Measurements from ENCODE around the gene FILIP1L.

FILIP1L gene

DNA sequence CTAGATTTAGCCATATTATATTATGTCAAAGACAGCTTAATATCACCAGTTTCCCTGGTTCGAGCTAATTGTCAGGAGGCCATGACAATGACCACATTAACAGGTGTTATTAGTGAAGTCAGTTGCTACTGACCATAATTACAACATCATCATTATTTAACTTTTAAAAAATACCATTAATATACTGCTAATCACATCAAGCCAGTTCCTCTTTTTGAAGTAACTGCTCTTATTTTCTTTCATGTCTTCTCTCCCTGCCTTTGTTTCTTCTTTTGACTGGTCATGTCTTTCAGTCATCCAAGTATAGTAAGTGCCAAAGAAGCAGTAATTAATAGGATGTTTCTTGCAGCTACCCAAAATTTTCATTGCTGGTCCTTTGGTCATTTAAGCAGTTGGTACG is 235.0 kb downstream of the FILIP1L start:
- no peak for DNase-seq

DNA sequence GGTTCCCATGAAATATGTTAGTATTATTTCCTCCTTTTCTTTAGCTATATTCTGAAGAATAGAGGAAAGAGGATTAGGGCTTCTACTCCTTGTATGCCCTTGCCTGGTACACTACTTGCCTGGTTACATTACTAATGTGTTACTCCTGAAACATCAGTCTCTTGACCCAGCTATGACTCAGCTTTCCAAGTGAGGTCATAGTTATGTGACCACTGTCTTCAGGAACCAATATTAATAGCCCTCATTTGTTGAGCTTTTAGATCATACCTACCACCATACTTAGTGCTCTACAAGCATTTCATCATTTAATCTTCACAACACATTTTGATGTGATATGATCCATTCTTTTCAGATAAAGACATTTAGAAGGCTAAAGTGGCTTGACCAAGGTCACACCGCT is 236.3 kb downstream of the FILIP1L start:
- no peak for DNase-seq

DNA sequence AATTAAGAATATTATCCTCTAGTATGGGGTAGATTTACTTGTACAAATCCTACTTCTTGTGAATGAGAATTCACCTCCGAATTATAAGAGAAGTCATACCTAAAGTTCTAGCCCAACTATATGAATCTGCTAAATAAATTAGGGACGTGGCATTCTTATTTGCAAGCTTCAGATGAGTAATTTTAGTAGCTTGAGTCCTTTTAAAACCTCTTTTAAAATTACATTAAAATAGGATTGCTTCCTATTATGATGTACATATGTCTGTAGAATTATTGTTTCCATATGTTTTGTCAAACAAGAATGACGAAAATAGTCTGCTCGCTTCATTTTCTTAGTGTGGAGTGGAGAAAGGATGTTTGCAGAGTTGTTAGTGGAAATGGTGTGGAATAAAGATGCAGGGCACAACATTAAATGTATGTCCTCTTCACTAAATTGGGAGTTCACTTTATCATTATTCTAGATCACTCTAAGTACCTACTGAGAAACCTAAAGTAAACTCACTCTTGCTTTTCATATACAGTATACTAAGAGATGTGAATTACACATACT is 237.2 kb downstream of the FILIP1L start:
- no peak for DNase-seq

DNA sequence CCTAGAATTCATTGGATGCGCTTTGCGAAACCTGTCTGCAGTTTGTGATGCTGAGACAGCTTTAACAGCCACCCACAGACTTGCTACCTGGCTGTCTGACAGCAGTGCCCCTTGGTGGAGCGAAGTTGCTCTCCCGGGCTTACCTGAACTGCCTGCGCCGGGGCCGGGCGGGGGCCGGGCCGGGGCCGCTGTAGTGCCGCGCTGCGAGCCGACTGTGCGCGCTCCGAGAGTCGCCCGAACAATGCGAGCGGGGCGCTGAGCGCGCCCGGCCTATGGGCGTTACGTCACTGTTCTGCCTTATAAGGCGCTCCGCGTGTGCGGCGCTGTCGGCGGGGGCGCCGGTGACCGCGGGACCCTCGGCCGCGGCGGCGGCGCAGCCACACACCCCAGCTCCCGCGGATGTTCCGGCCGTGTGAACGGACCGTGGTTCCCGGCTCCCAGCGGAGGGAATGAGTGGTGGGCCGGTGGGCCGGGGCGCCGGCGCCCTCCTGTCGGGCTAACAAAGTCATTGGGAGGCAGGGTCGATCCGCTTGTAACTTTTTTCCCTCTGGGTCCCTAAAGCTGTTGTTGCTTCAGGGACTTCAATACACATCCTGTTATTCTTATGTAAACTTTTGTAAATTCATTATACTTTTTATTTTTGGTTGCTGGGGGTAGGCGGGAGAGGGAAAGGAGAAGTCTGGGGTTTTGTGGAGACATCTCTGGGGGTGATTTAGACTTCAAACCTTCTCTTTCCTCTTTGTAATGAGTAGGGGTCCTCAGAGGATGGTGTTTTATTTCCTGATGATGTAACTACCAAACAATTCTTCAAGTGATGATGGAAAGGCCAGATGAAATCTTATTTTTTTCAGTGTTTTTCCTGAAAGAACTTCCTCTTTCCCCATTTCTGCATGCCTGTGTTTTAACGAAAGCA is 238.1 kb downstream of the FILIP1L start:
- peak; percentile 75 for DNase-seq

DNA sequence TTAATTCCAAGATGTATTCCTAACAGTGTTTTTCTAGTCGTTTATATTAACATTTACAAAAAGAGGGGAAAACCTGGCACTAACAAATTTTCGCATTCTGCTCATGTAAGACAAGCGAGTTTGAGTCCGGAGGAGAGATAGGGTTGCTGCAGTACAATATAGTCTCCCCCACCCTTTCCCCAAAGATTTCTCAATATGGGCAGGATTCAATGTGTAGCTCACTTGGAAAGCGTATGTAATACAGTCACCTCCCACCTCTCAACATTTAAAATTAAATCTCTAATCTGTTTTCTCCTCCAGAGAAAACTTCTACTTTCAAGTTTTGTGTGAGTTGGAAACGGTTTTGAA is 238.7 kb downstream of the FILIP1L start:
- DNase-seq = no peak

DNA sequence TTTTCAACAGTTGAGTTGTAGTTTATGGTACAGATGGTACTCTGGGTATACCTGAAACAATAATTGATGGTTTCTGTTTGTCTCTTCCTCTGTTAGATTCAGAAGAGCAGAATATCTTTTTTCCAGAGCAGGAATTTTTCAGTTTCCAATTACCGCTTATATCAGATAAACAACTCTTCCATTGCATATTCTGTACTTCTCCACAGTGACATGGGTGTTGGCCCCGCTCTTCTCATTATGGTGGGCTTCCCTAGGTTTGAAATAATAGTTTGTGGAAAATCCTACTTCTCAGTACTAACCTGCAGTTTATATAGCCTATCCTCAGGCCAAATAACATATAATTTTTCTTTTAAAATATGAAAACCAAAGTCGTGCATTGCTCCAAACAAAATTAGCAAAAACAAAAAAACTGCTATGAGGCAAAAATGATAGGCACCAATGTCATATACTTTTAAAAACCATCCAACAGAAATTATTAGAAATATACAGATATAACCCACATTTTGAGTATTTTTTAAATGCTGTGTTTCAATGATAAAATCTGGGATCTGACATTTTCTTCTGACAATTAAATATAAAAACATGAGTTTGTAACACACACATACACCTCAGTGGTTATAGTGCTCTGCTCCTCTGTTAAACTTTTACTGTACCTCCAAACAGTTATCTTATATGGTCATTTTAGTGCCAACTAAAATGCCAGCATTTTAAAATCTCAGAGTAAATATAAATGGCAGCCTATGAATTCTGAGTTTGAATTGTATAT is 239.9 kb downstream of the FILIP1L start:
- no peak for DNase-seq

DNA sequence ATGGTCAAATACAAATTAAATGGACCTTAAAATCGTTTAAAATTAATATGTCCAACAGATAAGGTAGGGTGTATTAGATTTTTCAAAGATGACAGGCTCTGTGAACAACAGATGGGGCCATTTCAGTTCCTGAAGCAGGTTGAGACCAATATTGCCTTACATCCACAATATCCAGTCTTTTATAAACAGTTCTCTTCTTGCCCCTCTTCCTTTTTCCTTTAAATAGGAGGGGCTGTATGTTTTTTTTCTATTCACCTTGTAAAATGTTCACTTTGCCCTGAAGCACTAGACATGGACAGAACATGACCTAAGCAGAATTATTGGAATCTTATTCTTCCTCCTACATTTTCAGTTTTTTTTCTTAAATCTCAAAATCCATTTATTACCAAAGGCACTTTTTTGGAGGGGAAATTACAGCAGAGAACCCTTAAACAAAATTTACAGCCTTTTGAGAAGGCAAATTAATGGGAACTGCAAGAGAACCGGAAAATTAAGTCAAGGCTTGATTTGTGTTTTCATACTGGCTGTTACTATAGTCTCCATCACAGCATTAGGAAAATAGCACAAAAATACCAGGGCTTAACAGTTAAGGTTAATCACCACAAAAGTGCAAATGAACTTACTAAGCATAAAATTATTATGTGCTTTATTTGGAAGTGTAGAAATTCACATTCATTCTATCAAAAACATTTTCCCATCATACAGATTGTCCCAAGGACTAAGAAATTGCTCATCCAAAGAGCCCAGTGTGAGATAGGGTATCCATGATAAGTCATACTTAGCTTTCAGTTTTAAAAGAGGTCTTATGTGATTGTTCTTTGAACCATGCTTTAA is 240.8 kb downstream of the FILIP1L start:
- no peak for DNase-seq

DNA sequence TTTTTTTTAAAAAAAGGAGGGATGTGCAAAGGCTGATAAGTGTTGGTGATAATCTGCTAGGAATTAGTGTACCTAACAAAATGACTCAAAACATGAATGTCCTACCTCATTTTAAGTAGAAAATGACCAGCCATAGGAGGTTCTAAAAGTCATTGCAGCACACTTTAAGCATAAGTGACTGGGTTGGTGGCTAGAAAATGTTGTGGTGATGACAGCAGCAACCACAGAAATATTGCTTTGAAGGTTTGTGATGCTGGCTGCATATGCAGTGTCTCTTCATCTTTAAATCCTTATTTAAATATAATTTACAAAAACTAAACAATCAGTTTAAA is 241.4 kb downstream of the FILIP1L start:
- DNase-seq = no peak

DNA sequence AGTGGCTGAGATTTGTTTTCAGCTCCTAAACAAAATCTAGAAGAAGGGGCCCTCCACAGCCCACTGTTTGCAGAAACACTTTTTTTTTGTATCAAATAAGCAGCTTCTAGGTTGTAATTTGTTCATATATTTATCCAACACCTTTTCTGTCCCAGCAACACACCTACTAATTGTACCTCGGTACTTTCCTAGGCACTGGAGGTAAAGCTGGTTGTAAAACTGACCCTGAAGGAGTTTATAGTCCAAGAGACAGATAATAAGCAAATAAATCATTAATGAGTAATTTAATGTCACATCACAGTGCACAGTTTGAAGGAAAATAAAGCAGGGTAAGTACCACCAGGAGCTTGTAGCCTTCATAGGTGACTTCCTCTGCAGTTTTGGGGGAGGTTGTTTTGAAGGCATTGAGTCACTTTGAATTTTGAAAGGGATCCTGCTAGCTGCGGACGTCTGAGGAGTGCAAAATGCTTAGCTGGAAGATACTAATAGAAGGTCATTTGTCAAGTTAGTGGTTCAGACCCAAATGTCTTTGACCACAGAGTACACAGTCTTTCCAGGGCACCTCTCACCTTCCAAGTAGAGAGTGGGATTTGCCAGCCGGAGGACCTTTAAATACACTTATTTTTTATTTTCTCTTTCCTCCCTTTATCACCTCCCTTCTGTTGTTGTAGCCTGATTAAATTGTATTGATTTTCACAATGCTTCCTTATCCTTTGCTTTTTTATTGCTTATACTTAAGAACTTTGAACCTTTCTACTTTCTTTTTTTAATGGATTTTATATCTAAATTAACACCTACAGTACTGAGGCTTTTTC is 242.9 kb downstream of the FILIP1L start:
- no peak for DNase-seq

DNA sequence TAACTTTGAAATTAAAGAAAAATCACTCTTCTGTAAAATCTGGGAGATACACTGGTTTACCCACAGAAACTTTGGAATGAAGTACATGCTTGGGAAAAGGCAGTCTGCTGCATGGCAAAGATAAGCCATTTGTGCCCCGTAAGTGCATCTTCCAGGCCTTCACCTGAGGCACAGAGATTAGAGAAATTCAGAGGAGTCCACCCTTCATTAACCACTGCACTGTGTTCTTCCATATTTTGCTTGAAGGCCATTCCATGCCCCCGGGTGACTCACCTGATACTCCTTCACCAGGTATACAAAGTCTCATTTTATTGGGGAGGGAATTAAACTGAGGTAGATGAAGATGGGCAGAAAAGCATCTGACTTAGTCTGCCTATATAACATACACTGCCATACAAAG is 243.6 kb downstream of the FILIP1L start:
- no peak for DNase-seq

DNA sequence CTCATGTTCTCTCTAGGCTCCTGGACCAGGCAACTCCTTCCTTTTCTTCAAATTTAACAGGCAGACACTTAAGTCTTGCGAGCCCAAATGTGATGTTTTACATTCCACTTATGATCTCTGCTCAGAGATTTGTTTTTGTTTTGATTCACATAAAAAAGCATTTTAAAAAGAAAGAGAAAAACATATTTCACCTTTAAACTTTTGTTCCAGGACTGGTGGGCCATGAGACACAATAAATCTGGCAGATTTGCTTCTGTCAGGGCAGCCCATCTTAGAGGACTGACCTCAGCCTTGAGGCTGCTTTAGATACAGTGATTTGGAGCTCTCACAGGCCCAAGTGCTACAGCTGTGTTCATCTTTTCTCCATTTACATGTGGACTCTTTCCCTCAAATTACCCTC is 244.7 kb downstream of the FILIP1L start:
- DNase-seq = no peak

DNA sequence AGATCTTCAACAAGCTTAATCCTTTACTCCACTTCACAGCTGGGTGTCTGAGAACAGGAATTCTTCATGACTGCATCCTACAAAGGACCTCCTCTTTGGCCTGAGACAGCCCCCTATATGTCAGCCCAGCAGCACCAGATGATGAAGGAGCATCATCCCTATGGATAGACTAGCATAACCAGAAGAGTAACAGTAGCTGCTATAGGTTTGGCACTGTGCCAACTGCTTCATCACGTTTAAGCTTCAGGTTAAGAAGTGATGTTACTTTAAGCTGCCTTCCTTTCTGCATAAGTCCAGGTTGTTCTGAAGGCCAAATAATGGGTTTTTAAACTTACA is 246.0 kb downstream of the FILIP1L start:
- DNase-seq = peak; percentile 24

DNA sequence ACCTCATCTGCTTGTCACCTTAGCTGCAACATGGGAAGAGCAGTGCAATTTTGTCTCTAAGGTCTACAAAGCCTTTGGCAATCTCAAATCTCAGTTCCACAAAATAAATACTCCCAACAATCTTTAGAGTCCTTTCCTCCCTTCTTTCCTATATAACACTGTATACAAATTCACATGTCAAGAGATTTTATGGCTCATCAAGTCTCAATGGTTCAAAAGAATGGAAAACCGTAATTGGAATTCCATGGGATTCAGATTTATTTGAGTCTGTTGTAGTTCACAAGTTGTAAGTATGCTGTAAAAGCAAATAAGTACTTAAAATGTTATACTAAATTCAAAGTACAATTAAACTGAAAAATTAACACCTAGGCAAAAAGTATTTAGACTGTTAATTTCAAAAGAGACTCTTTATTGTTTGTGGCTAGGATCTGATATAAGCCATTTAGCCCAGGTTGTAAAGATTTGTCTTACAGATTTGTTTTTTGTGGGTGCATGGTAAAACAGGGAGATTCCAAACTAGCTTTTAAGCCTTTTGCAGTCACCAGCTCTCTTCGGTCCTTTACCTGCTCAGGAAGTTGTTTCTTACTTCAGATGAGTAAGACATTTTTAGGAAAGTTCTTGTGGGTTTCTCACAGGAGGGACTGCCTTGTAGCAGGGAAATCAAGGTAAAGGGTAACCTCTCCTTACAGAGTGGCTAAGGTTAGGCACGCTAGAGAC is 246.5 kb downstream of the FILIP1L start:
- DNase-seq = no peak

DNA sequence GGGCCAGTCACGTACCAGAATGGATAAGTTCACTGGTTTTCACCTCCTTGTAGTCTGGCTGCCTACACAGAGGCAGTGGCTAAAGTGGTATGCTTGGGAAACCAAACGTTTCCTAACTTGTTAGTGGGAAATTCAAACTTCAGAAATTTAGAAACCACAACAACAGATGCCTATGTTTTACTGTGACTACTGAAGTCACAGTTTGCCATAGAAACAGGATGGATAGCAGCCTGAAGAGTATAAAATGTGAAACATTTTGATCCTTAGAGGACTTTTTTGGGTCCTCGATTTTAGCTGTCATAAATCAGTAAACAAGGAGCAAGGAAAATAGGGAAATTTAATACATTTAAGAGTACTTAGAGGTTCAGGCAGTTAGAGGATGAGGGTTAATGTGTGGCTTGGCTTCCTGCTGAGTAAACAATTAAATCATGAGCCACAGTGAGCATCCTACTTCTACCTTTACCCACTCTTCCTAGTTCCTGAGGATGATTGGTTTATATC is 248.0 kb downstream of the FILIP1L start:
- no peak for DNase-seq

DNA sequence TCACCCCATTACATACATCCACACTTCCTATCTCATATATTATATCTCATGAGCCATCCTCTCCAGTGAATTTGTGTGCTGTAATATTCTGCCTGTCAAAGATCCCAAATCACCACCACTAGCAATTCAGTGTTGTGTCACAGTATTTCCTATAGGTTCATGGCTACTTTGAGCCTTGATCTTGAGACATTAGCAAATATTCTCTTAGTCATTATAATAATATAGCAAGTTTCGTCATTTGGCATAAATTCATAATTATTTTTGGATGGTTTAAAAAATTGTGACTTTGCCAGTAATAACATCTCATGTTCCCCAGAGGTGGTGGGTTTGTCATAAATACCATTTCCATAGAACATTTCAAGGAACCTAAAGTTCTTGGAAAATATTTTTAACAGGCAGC is 249.0 kb downstream of the FILIP1L start:
- no peak for DNase-seq

DNA sequence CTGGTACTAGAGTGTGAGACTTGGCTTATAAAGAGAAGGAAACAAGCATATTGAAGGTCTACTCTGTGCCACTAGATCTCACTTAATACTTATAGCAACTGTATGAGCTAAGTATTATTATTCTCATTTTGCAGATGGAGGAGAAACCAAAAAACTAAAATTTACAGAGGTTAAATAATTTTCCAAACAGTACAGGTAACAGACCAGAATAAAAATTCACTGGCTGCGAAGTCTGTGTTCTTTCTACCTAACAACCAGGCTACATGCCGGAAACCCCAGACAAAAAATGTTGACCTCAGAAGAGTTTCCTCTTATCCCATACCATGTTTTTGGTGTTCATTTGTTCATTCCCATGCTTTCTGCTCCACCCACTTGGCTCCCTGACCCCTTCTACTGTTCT is 250.0 kb downstream of the FILIP1L start:
- DNase-seq = no peak

DNA sequence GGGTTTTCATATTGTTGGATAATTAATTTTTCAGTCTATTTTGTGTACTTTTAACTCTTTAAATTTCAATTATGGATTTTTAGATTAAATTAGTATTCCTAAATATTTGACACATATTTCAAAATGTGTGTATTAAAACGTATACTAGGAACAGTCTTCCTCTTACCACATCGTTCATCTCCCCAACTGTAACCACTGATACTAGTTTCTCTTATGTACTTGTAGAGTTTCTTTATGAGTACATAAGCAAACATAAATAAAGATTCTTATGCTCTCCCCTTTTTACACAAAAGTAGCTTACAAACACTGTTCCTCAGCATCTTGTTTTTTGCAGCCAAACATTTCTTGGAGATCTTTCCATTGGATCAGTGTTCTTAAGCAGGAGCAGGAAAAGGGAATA is 250.7 kb downstream of the FILIP1L start:
- no peak for DNase-seq

DNA sequence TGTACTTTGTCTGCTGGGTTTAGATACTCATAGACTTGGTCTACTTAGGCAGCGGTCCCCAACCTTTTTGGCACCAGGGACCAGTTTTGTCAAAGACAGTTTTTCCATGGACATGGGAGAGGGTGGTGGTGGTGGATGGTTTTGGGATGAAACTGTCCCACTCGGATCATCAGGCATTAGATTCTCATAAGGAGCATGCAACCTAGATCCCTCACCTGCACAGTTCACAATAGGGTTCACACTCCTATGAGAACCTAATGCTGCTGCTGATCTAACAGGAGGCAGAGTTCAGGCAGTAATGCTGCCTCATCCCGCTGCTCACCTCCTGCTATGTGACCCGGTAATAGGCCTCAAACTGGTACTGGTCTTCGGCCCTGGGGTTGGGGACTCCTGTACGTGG is 251.3 kb downstream of the FILIP1L start:
- DNase-seq = no peak

DNA sequence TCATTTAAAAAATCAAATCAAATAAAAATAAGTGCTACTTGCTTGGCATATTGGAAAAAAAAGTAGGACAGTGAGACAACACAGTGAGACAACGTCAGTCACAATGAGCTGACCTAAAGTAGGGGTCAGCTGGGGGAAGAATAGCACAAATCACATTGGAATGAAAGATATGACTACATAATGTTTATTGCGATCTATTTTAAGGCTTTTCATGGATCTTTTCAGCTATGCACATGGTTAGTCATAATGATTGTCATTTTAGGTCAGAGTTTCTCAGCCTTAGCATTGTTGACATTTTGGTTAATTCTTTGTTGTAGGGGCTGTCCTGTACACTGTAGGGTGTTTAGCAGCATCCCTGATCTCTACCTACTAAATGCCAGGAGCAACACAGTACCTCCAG is 252.1 kb downstream of the FILIP1L start:
- DNase-seq = no peak

DNA sequence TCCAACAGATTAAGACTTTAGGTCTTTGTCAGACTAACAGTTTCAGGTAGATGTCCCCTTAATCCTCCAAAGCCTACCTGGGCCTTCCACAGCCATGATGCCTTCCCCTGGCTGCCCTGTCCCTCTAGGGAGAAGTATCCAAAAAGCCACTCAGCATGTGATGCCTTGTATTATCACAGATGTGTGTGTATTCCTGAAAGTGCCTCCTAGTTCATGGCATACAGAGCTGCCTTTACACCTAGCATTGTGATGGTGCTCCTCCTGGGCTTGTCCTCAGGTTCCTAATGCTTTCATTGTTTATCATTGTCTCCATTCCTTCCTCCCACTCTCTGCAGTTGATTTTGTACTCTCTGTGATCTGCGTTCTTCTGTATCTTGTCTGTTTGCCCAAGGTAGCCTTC is 253.1 kb downstream of the FILIP1L start:
- DNase-seq = no peak

DNA sequence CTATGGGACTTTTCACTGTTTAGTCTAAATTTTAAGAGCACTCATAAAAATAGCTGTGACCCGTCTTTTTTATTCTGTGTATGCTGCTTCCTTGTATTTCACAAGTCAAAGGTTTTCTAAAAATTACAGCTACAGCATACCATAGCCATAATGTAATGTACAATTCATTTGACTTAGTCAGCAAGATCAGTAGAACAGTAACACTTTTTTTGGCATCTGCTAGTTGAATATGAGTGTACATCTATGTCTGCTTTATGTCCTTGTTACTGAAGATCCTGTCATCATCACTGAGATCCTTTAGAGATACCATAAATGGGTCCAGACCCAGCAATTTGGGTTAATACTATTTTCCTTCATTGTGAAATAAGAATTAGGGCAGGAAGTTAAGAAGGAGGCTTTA is 254.5 kb downstream of the FILIP1L start:
- DNase-seq = no peak

DNA sequence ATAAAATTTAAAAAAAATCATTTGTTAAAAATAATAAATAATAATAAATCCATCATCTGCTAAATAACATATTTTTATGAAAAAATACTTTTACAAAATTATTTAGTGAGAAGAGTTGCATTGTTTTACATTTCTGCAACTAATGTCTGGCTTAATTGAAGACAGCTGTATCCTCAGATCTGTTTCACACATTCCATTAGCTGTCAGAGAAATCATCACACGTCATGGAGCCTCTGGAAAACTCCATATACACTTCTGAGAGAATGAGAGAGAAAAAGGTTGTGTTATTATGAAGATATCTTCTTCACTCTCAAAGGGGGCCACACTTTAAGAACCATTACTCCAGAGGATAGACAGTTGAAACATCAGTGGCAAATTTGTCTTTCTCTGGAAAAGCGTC is 255.8 kb downstream of the FILIP1L start:
- DNase-seq = no peak
